HCT116 (cell line): ENCODE results near the gene FGD4. TPM values are rescaled to one million over a fixed set of nuclear protein-coding genes. Genes with fewer than 3 reads are reported as not detected.

Source experiments
- ATAC-seq: fragments of 200-7000 bp; cut with Tn5 transposase; 2 replicates; pipeline ENCODE4 v1.9.1; 2020; ENCODE audit warnings: mild to moderate bottlenecking, moderate library complexity
- BruUV-seq: library from RNA; stranded (reverse); fragments of 400-500 nt; replicated peaks from 2 replicates; lab custom pipeline; 2021; lab: Mats Ljungman, UMichigan
- CTCF ChIA-PET: fragments of 300-600 bp; sonication (Branson Sonifier 250); formaldehyde crosslinking; loops from one replicate; lab custom pipeline; 2021; ENCODE audit warnings: antibody characterized with exemption; lab: Charles Lee
- POLR2A ChIA-PET: fragments of 300-600, 350-600 bp; sonication (Branson Sonifier 250); formaldehyde crosslinking; loops from one replicate; lab custom pipeline; 2021; ENCODE audit warnings: antibody characterized with exemption; lab: Charles Lee
- RAD21 ChIA-PET, 2 experiments: fragments of 300-600 bp; sonication (Branson Sonifier 250); formaldehyde crosslinking; loops; one replicate each; lab custom pipeline; 2023; ENCODE audit warnings: low total read pairs in 2 of 2; ENCODE audit not compliant: uncharacterized antibody in 2 of 2, unreplicated experiment in 2 of 2, low non-redundant PET in 1 of 2; lab: Charles Lee
- DNase-seq: peaks from one replicate; pipeline ENCODE4 v3.0.0-alpha.2; 2010; ENCODE audit warnings: low read depth, low spot score
- H2AFZ ChIP-seq: fragments of 200-600 bp; shearing (Covaris generic), sonication (generic); 2 replicates; pipeline ENCODE4 v1.6.1; 2017; ENCODE audit warnings: low read depth, mixed run types, mixed read lengths, antibody characterized with exemption, low read length; ENCODE audit not compliant: poor library complexity, severe bottlenecking
- H3K27ac ChIP-seq: 2 replicates; pipeline ENCODE4 v1.5.1; 2012; ENCODE audit warnings: low read depth, low read length
- H3K27me3 ChIP-seq: fragments of 200-600 bp; sonication (generic); 2 replicates; pipeline ENCODE4 v1.6.1; 2016; ENCODE audit warnings: mixed run types, low read length, mixed read lengths; ENCODE audit not compliant: insufficient read depth
- H3K36me3 ChIP-seq, 2 experiments: fragments of 200-500 bp in 1 of 2; fragments of 200-600 bp in 1 of 2; sonication (Bioruptor generic) in 1 of 2; sonication (generic) in 1 of 2; 2 replicates each; pipeline versions ENCODE4 v1.5.1 to v1.6.1; 2014 to 2016; ENCODE audit warnings: low read length in 2 of 2, inconsistent platforms in 1 of 2, mixed read lengths in 1 of 2, mixed run types in 1 of 2; ENCODE audit not compliant: insufficient read depth in 2 of 2, control insufficient read depth in 1 of 2
- H3K4me1 ChIP-seq, 2 experiments: fragments of 200-600 bp in 1 of 2; sonication (generic) in 1 of 2; 2 replicates each; pipeline versions ENCODE4 v1.5.1 to v1.6.1; 2012 to 2017; ENCODE audit warnings: low read length in 2 of 2, inconsistent platforms in 1 of 2, mild to moderate bottlenecking in 1 of 2, mixed read lengths in 1 of 2, mixed run types in 1 of 2, moderate library complexity in 1 of 2; ENCODE audit not compliant: insufficient read depth in 2 of 2, control insufficient read depth in 1 of 2
- H3K4me2 ChIP-seq: fragments of 200-600 bp; sonication (generic); 2 replicates; pipeline ENCODE4 v1.6.1; 2017; ENCODE audit warnings: mixed run types, low read length, mixed read lengths
- H3K4me3 ChIP-seq, 2 experiments: fragments of 200-600 bp in 1 of 2; sonication (generic) in 1 of 2; replicated peaks in 1 of 2; 2 replicates each; pipeline ENCODE4 v1.5.1; 2011 to 2016; ENCODE audit warnings: low read length in 2 of 2, control low read depth in 1 of 2, low read depth in 1 of 2, mild to moderate bottlenecking in 1 of 2, mixed read lengths in 1 of 2, mixed run types in 1 of 2
- H3K79me2 ChIP-seq: fragments of 200-600 bp; sonication (generic); 2 replicates; pipeline ENCODE4 v1.6.1; 2017; ENCODE audit warnings: mild to moderate bottlenecking, mixed run types, low read length, moderate library complexity, mixed read lengths; ENCODE audit not compliant: insufficient read depth
- H3K9ac ChIP-seq: fragments of 200-600 bp; sonication (generic); 2 replicates; pipeline ENCODE4 v1.6.1; 2016; ENCODE audit warnings: low read length, mixed read lengths
- H3K9me2 ChIP-seq: fragments of 200-600 bp; sonication (generic), shearing (Covaris generic); 2 replicates; pipeline ENCODE4 v1.6.1; 2017; ENCODE audit warnings: mixed run types, mild to moderate bottlenecking, moderate library complexity; ENCODE audit not compliant: insufficient read depth
- H3K9me3 ChIP-seq, 2 experiments: fragments of 200-500 bp in 1 of 2; fragments of 200-600 bp in 1 of 2; sonication (Bioruptor generic) in 1 of 2; sonication (generic) in 1 of 2; 2 replicates each; pipeline ENCODE4 v1.6.1; 2014 to 2017; ENCODE audit warnings: low read length in 2 of 2, mixed read lengths in 2 of 2, inconsistent platforms in 1 of 2, low read depth in 1 of 2, mild to moderate bottlenecking in 1 of 2, mixed run types in 1 of 2, moderate library complexity in 1 of 2; ENCODE audit not compliant: control insufficient read depth in 1 of 2, insufficient read depth in 1 of 2
- H4K20me1 ChIP-seq: fragments of 200-600 bp; sonication (generic), shearing (Covaris generic); 2 replicates; pipeline ENCODE4 v1.6.1; 2017; ENCODE audit warnings: mixed run types, mild to moderate bottlenecking, moderate library complexity; ENCODE audit not compliant: insufficient read depth
- ATF3 ChIP-seq: IDR thresholded peaks from 2 replicates; pipeline ENCODE4 v1.6.1; 2012
- CBX3 ChIP-seq: IDR thresholded peaks from 2 replicates; pipeline ENCODE4 v1.6.1; 2012; ENCODE audit warnings: low read depth
- CEBPB ChIP-seq: IDR thresholded peaks from 2 replicates; pipeline ENCODE4 v1.6.1; 2012; ENCODE audit warnings: low read depth
- EZH2 ChIP-seq: fragments of 200-600 bp; sonication (generic); IDR thresholded peaks from 2 replicates; pipeline ENCODE4 v1.6.1; 2017; ENCODE audit warnings: antibody characterized with exemption, mixed run types
- EZH2phosphoT487 ChIP-seq: fragments of 200-600 bp; IDR thresholded peaks from 2 replicates; pipeline ENCODE4 v1.6.1; 2018; ENCODE audit warnings: antibody characterized with exemption, borderline replicate concordance
- JUND ChIP-seq: IDR thresholded peaks from 2 replicates; pipeline ENCODE4 v1.6.1; 2012
- MAX ChIP-seq: IDR thresholded peaks from 2 replicates; pipeline ENCODE4 v1.6.1; 2012
- POLR2A ChIP-seq: IDR thresholded peaks from 2 replicates; pipeline ENCODE4 v1.7.0; 2011; ENCODE audit warnings: borderline replicate concordance; ENCODE audit not compliant: insufficient read depth, insufficient read length; ENCODE audit errors: extremely low read depth
- RAD21 ChIP-seq: IDR thresholded peaks from 2 replicates; pipeline ENCODE4 v1.6.1; 2012; ENCODE audit warnings: low read depth, mild to moderate bottlenecking
- REST ChIP-seq: IDR thresholded peaks from 2 replicates; pipeline ENCODE4 v1.6.1; 2012; ENCODE audit warnings: low read depth
- SIN3A ChIP-seq: IDR thresholded peaks from 2 replicates; pipeline ENCODE4 v1.6.1; 2012; ENCODE audit warnings: low read depth
- TCF7L2 ChIP-seq: IDR thresholded peaks from 2 replicates; pipeline ENCODE4 v1.7.0; 2011; ENCODE audit warnings: borderline replicate concordance, inconsistent platforms; ENCODE audit not compliant: insufficient read depth, insufficient read length; ENCODE audit errors: extremely low read depth
- YY1 ChIP-seq: IDR thresholded peaks from 2 replicates; pipeline ENCODE4 v1.6.1; 2011; ENCODE audit warnings: low read length, low read depth, moderate library complexity, mild to moderate bottlenecking; ENCODE audit not compliant: insufficient replicate concordance; ENCODE audit errors: extremely low read depth
- ZFX ChIP-seq: fragments of 450-650 bp; IDR thresholded peaks from 2 replicates; pipeline ENCODE4 v1.6.1; 2017
- intact Hi-C: fragments of 100-400 bp; cut with micrococcal nuclease; formaldehyde crosslinking; loops from 2 replicates; pipeline ENCODE4 v1.10.0; 2022
- total RNA-seq: library from RNA; stranded (reverse); gene quantifications from one replicate; pipeline ENCODE4 v1.2.1, GENCODE V29; 2021; ENCODE audit not compliant: unreplicated experiment

Gene FGD4
- total RNA-seq, 1 experiment from 2014 or later, result 7.7 TPM

- H3K4me2 ChIP-seq, result no peak overlapping the region
- RAD21 ChIA-PET, result no interaction called here
- H3K9ac ChIP-seq, result no peak overlapping the region
- no peaks in the 10 kb centered on the region for H4K20me1 ChIP-seq
- H3K4me1 ChIP-seq, result 0 out of 4 replicates have a peak, but pooled peaks cover 0 to 3% of the 10 kb centered on the region in 2 experiments
- CTCF ChIA-PET, result no interaction called here
- H3K9me2 ChIP-seq, result no peaks in the 10 kb centered on the region
- ATAC-seq (no peak), DNase-seq (no peak)
- H3K27me3 ChIP-seq, result no peaks in the 10 kb centered on the region
- no peak overlapping the region for H3K4me3 ChIP-seq
- H3K27ac ChIP-seq, result no peak overlapping the region
- intact Hi-C loops, result no loop called here
- H3K79me2 ChIP-seq, result no peaks in the 10 kb centered on the region
- no peaks in the 10 kb centered on the region for H3K9me3 ChIP-seq
- no peaks in the 10 kb centered on the region for H3K36me3 ChIP-seq
- TF ChIP-seq EZH2 (no peak), POLR2A (no peak), CEBPB (no peak), RAD21 (no peak), CBX3 (no peak), YY1 (no peak), EZH2phosphoT487 (no peak), JUND (no peak)
- H2AFZ ChIP-seq, result no peak overlapping the region
- BruUV-seq, result no TSS peak
- POLR2A ChIA-PET, result no interaction called here
Measured at GRCh38 chr12:32651956-32652210, 252.5 kb downstream of the FGD4 start.

GRCh38 chr12:32659908-32660440, 260.6 kb downstream of the FGD4 start:
- DNase-seq (no peak), ATAC-seq (no peak)
- Histone ChIP-seq H3K9ac (no peak overlapping the region), H3K4me2 (no peak overlapping the region), H2AFZ (no peak overlapping the region), H3K4me1 (peaks cover 0 to 4% of the 10 kb centered on the region in 2 experiments; a peak in 1 of 4 replicates), H3K4me3 (no peak overlapping the region), H3K9me2 (no peaks in the 10 kb centered on the region), H3K27ac (no peak overlapping the region), H4K20me1 (no peaks in the 10 kb centered on the region), H3K36me3 (no peaks in the 10 kb centered on the region), H3K27me3 (no peaks in the 10 kb centered on the region), H3K9me3 (no peaks in the 10 kb centered on the region), H3K79me2 (no peaks in the 10 kb centered on the region)
- POLR2A ChIA-PET, result no interaction called here
- intact Hi-C loops, result loop anchor here (5.0 kb wide), 1 partner anchor 203 kb away; no protein-coding TSS in a partner anchor
- CTCF ChIA-PET, result no interaction called here
- no peak for TF ChIP-seq TCF7L2
- TF ChIP-seq MAX, result no peak
- TF ChIP-seq ZFX, result no peak
- no peak for TF ChIP-seq POLR2A
- TF ChIP-seq SIN3A, result no peak
- no peak for TF ChIP-seq REST
- no peak for TF ChIP-seq ATF3
- RAD21 ChIA-PET, result no interaction called here
- no TSS peak for BruUV-seq
